A549 (cell line): ENCODE data around the gene GATA2. TPM values are rescaled to one million over a fixed set of nuclear protein-coding genes. Genes with fewer than 3 reads are reported as not detected.

Experiments used
- ATAC-seq, 2 experiments: fragments of 200-7000 bp in 1 of 2; fragments of >200 bp in 1 of 2; cut with Nextera tagmentation in 1 of 2; cut with Tn5 transposase in 1 of 2; 3 replicates each; pipeline versions ENCODE4 v1.8.0 to v1.9.1; 2018 to 2020; ENCODE audit warnings: mild to moderate bottlenecking in 1 of 2, moderate library complexity in 1 of 2
- CTCF ChIA-PET: fragments of 300-600 bp; sonication (Branson Sonifier 250); formaldehyde crosslinking; extraction: SDS; loops from one replicate; lab custom pipeline; 2021; ENCODE audit warnings: antibody characterized with exemption, inconsistent platforms; lab: Yijun Ruan, JAX
- POLR2A ChIA-PET: fragments of 350-600 bp; formaldehyde crosslinking; extraction: SDS; loops from one replicate; lab custom pipeline; 2021; ENCODE audit warnings: antibody characterized with exemption, inconsistent platforms; lab: Yijun Ruan, JAX
- DNase-seq, 2 experiments: peaks; one replicate each; pipeline versions ENCODE4 v3.0.0 to v3.0.0-alpha.2; 2011 to 2016; ENCODE audit warnings: low read depth in 1 of 2, low spot score in 1 of 2
- FAIRE-seq: peaks from 2 replicates; lab custom pipeline; 2011; peaks lifted over from hg19 to GRCh38; lab: Jason Lieb, UNC
- H3K27ac ChIP-seq, 2 experiments: fragments of >200 bp; sonication (Bioruptor Twin); formaldehyde crosslinking; 3 replicates each; pipeline ENCODE4 v1.5.1; 2016 to 2017
- H3K4me1 ChIP-seq: fragments of >200 bp; sonication (Bioruptor Twin); formaldehyde crosslinking; 3 replicates; pipeline ENCODE4 v1.6.1; 2016
- H3K4me2 ChIP-seq: fragments of >200 bp; sonication (Bioruptor Twin); formaldehyde crosslinking; 3 replicates; pipeline ENCODE4 v1.6.1; 2016
- H3K4me3 ChIP-seq: fragments of >200 bp; sonication (Bioruptor Twin); formaldehyde crosslinking; 3 replicates; pipeline ENCODE4 v1.5.1; 2016
- H3K9me3 ChIP-seq: fragments of >200 bp; sonication (Bioruptor Twin); formaldehyde crosslinking; 3 replicates; pipeline ENCODE4 v1.6.1; 2016
- CBX2 ChIP-seq: fragments of 200-600 bp; sonication (generic); IDR thresholded peaks from 2 replicates; pipeline ENCODE4 v1.6.1; 2016; ENCODE audit warnings: low read depth, mild to moderate bottlenecking, borderline replicate concordance
- CBX8 ChIP-seq: fragments of 200-600 bp; sonication (generic); IDR thresholded peaks from 2 replicates; pipeline ENCODE4 v1.6.1; 2016
- ESRRA ChIP-seq: fragments of 150-350 bp; IDR thresholded peaks from 2 replicates; pipeline ENCODE4 v1.6.1; 2014; ENCODE audit warnings: mild to moderate bottlenecking, low read length, borderline replicate concordance
- HOXB5 ChIP-seq: fragments of 250-450 bp; sonication (Bioruptor Pico); IDR thresholded peaks from 2 replicates; pipeline ENCODE4 v1.5.0; 2020; ENCODE audit warnings: mild to moderate bottlenecking, moderate library complexity
- JUN ChIP-seq, 2 experiments: fragments of >200 bp; sonication (Bioruptor Twin); formaldehyde crosslinking; IDR thresholded peaks; 2 replicates in 1 of 2; 3 replicates in 1 of 2; pipeline ENCODE4 v1.6.1; 2016 to 2017
- MAZ ChIP-seq: fragments of 150-350 bp; IDR thresholded peaks from 2 replicates; pipeline ENCODE4 v1.6.1; 2014; ENCODE audit warnings: antibody characterized with exemption, low read depth, low read length, borderline replicate concordance
- NPAS2 ChIP-seq: fragments of 250-450 bp; sonication (Bioruptor Pico); IDR thresholded peaks from 2 replicates; pipeline ENCODE4 v1.8.0; 2022; ENCODE audit warnings: mild to moderate bottlenecking, moderate library complexity, borderline replicate concordance
- POLR2A ChIP-seq: IDR thresholded peaks from 2 replicates; pipeline ENCODE4 v1.6.1; 2012; ENCODE audit warnings: mild to moderate bottlenecking, low read length
- WGBS: methylation state at CpG from one replicate; pipeline ENCODE4 v1.1.6; 2017; ENCODE audit errors: missing lambda C conversion rate; 5-methylcytosine and 5-hydroxymethylcytosine counted together
- polyA plus RNA-seq, 4 experiments: library from polyadenylated mRNA; depleted of rRNA in 3 of 4; stranded (reverse); fragments of >200 nt; fragmentation: RNase III in 1 of 4; extraction: RNeasy Plus Mini Kit Qiagen cat#74134 plus additional on column Dnase treatment in 1 of 4; gene quantifications; 2 replicates in 3 of 4; 3 replicates in 1 of 4; pipeline ENCODE4 v1.2.3, GENCODE V29; 2011 to 2017
- TF ChIP-seq, protein P1 (sequence below): IDR thresholded peaks from 2 replicates; pipeline ENCODE4 v1.6.1; 2012; ENCODE audit warnings: low read depth, borderline replicate concordance
- TF ChIP-seq, protein P2 (sequence below): fragments of 250-450 bp; sonication (Bioruptor Pico); IDR thresholded peaks from 2 replicates; pipeline ENCODE4 v1.5.0; 2021; ENCODE audit warnings: mild to moderate bottlenecking, moderate library complexity, borderline replicate concordance
- TF ChIP-seq, protein P3 (sequence below): fragments of 250-450 bp; sonication (Bioruptor Pico); IDR thresholded peaks from 2 replicates; pipeline ENCODE4 v1.5.0; 2020; ENCODE audit warnings: low read depth, mild to moderate bottlenecking, moderate library complexity

Gene GATA2
- polyA plus RNA-seq, 2 of the 4 experiments (the other 2 are of a cell fraction), result 0.68 to 4.9 TPM

DNA sequence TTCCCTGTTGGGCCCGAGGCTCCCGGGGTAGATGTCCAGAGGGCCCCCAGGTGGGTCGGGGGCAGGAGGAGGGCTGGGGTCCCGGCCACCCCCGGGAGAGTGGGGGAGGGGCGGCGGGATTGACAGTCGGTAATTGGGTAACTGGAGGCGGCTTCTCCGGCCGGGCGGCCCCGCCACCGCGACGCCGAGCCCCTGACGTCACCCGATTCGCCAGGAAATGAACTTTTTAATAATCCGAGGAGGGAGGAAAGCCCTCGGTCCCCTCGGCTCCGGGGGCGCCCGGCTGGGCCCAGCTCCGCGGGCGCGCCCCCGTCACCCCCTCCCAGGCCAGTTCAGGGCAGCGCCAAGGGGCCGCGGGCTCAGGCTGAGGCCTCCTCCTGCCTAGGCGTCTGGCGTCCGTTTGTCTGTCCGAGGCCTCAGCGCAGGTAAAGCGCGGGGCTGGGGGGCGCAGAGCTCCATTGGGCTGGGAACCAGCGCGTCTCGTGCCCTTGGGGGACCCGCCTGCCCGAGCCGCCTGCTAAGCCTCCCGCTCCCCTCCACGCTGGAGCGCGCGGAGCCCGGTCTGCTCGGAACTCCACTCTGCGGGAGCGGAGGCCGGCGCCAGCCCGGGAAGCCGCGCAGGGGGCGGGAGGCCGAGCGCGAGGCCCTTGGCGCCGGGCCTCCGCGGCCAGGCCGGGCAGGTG, 3.9 kb downstream of the GATA2 start:
- FAIRE-seq (no peak), DNase-seq (no peak), ATAC-seq (no peak)
- 50% methylated on average over 1 of the region's 71 CpGs for WGBS
- peak overlapping the region; percentile 84 for H3K4me3 ChIP-seq
- ChIA-PET CTCF (interaction anchor here (0.8 to 6.1 kb wide), 3 partner anchors 10 to 63 kb away, joined by 3 to 27 read pairs (median 4); no protein-coding TSS in a partner anchor), POLR2A (no interaction called here)
- TF ChIP-seq, protein P1, sequence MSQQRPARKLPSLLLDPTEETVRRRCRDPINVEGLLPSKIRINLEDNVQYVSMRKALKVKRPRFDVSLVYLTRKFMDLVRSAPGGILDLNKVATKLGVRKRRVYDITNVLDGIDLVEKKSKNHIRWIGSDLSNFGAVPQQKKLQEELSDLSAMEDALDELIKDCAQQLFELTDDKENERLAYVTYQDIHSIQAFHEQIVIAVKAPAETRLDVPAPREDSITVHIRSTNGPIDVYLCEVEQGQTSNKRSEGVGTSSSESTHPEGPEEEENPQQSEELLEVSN, result peak; percentile 18; the same call in 1 of the 2 replicates
- TF ChIP-seq, protein P2, sequence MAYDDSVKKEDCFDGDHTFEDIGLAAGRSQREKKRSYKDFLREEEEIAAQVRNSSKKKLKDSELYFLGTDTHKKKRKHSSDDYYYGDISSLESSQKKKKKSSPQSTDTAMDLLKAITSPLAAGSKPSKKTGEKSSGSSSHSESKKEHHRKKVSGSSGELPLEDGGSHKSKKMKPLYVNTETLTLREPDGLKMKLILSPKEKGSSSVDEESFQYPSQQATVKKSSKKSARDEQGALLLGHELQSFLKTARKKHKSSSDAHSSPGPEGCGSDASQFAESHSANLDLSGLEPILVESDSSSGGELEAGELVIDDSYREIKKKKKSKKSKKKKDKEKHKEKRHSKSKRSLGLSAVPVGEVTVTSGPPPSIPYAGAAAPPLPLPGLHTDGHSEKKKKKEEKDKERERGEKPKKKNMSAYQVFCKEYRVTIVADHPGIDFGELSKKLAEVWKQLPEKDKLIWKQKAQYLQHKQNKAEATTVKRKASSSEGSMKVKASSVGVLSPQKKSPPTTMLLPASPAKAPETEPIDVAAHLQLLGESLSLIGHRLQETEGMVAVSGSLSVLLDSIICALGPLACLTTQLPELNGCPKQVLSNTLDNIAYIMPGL, result no peak
- no peaks in the 10 kb centered on the region for H3K9me3 ChIP-seq
- H3K4me1 ChIP-seq, result peaks cover 6% of the 10 kb centered on the region; the same call in 2 of the 3 replicates
- H3K27ac ChIP-seq, result peak overlapping the region; percentile 76 to 84
- H3K4me2 ChIP-seq, result peak overlapping the region; percentile 99

DNA sequence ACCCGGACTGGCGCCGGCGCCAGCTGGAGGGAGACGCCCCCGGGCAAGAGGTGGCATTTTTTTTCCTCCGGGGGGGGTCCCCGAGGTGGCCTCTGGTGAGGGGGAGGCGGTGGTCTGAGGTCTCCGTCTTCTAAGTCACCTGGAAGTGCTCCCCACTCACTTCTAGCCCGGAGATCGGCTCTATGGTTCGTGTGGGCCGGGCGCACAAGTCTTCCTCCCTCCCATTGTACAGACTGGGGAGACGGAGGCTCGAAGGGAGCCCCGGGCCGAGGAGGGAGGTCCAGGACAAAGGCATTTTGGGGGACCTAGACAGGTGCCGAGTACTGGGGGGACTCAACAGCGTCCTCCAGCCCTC, 4.4 kb downstream of the GATA2 start:
- Histone ChIP-seq H3K4me2 (peak overlapping the region; percentile 99), H3K9me3 (no peaks in the 10 kb centered on the region), H3K27ac (peak overlapping the region; percentile 76 to 84)
- ATAC-seq (peak in 1 of 2 experiments; percentile 2; a peak in 1 of 6 replicates), FAIRE-seq (no peak), DNase-seq (no peak)
- ChIA-PET POLR2A (no interaction called here), CTCF (interaction anchor here (6.1 kb wide), 1 partner anchor 63 kb away, joined by 27 read pairs; no protein-coding TSS in a partner anchor)
- whole genome bisulfite sequencing, result 13% methylated on average over 17 of the region's 21 CpGs
- TF ChIP-seq CBX2, result no peak
- TF ChIP-seq, protein P1, result 0 out of 2 replicates have a peak, but pooled peaks have one; percentile 0
- TF ChIP-seq, all 56 proteins: peak for 1
- Histone ChIP-seq H3K4me3 (peak overlapping the region; percentile 84), H3K4me1 (peaks cover 6% of the 10 kb centered on the region; the same call in 2 of the 3 replicates)

DNA sequence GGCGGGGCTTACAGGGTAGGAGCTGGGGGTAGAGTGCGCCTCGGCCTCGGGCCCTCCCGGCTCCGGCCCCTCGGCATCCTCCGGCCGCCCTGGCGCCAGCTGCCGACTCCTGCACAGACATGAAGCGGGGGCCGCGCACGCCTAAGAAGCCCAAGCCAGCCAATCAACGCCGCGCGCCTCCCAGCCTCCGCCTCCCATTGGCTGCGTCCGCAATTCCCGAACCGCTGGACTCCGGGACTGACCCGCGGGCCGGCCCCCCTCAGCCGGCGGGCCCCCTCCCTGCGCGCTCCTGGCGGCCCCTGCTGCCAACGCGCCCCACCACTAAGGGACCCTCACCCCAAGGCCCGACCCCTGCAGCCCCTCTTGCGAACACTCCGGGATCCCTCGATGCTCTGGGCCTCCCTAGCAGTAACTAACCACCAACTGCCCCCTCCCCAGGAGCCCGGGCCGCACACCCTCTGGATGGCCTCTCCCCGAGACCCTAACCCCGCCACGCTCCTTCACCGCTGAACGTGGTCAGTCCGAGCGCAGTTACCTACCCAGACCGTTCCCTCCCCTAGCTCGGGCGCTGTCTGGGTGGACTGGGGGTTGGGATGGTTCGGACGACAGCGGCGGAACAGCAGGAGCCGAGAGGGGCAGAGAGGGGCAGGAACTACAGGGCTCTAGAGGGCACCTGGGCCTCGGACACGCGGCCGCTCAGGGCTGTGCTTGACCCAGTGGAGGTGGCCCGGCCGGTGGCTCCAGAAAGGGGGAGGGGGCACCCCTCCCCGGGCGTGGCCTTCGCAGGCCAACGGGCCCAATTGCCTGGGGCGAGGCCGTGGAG, 5.0 kb downstream of the GATA2 start:
- peak overlapping the region; percentile 99 for H3K4me2 ChIP-seq
- DNase-seq (peak; percentile 83 to 89), FAIRE-seq (no peak), ATAC-seq (peak; percentile 82 to 96)
- 2% methylated on average over 6 of the region's 68 CpGs for WGBS
- POLR2A ChIA-PET, result interaction anchor here (0.6 kb wide), 1 partner anchor 334 kb away, joined by 6 read pairs; no protein-coding TSS in a partner anchor
- TF ChIP-seq NPAS2 (CRISPR knock-in tag) (no peak), POLR2A (peak; percentile 50), CBX2 (no peak), JUN (IDR thresholded peaks at IDR 0.05) (0 out of 5 replicates have a peak, but pooled peaks of 1 of the 2 experiments have one; percentile 31)
- TF ChIP-seq, protein P1, result peak; percentile 56; the same call in 1 of the 2 replicates
- TF ChIP-seq, protein P3, sequence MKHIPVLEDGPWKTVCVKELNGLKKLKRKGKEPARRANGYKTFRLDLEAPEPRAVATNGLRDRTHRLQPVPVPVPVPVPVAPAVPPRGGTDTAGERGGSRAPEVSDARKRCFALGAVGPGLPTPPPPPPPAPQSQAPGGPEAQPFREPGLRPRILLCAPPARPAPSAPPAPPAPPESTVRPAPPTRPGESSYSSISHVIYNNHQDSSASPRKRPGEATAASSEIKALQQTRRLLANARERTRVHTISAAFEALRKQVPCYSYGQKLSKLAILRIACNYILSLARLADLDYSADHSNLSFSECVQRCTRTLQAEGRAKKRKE (CRISPR knock-in tag), result no peak
- H3K9me3 ChIP-seq, result no peaks in the 10 kb centered on the region
- H3K4me1 ChIP-seq, result peaks cover 12% of the 10 kb centered on the region; the same call in 2 of the 3 replicates
- H3K4me3 ChIP-seq, result peak overlapping the region; percentile 84
- peak overlapping the region; percentile 76 to 84 for H3K27ac ChIP-seq
- CTCF ChIA-PET, result interaction anchor here (6.1 kb wide), 1 partner anchor 62 kb away, joined by 27 read pairs; no protein-coding TSS in a partner anchor

DNA sequence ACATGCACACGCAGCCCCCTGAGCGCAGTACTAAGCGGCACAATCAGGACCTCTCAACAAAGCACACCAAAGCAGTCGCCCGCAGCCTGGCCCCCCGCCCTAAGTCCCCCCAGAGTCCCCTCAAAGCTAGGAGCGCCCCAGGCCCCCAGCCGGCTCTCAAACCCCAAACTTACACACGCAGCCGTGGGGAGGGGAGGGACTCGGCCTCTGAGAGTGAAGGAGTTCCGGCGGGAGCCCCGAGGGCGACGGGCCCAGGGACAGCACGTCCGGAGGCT, 5.5 kb downstream of the GATA2 start:
- Histone ChIP-seq H3K9me3 (no peaks in the 10 kb centered on the region), H3K4me2 (peak overlapping the region; percentile 99)
- ChIA-PET CTCF (interaction anchor here (6.1 kb wide), 1 partner anchor 61 kb away, joined by 27 read pairs; no protein-coding TSS in a partner anchor), POLR2A (interaction anchor here (0.6 kb wide), 1 partner anchor 333 kb away, joined by 6 read pairs; no protein-coding TSS in a partner anchor)
- TF ChIP-seq MAZ (no peak), CBX8 (no peak), HOXB5 (CRISPR knock-in tag) (no peak), ESRRA (no peak)
- TF ChIP-seq, all 56 proteins: peak for 0
- H3K4me1 ChIP-seq, result peaks cover 17% of the 10 kb centered on the region; the same call in 2 of the 3 replicates
- no peak for DNase-seq
- no peak for FAIRE-seq
- peak overlapping the region; percentile 84 for H3K4me3 ChIP-seq
- no CpG with 5 or more reads among the region's 18 CpGs for WGBS
- H3K27ac ChIP-seq, result peak overlapping the region; percentile 66 to 84
- ATAC-seq, result no peak; a peak in 2 of 6 replicates
